Limb (tissue), 2 donors: ENCODE data around the gene UGT1A10.
"Not testable (repeated sequence)": the region's sequence is repeated elsewhere in the genome, so short reads cannot be mapped to it uniquely, and the experiment has no call there.

Experiments used
- DNase-seq, 2 donors: peaks; one replicate each; pipeline ENCODE4 v3.0.0-alpha.2; 2016; ENCODE audit errors: extremely low spot score in 2 of 2

The UGT1A10 gene

DNA sequence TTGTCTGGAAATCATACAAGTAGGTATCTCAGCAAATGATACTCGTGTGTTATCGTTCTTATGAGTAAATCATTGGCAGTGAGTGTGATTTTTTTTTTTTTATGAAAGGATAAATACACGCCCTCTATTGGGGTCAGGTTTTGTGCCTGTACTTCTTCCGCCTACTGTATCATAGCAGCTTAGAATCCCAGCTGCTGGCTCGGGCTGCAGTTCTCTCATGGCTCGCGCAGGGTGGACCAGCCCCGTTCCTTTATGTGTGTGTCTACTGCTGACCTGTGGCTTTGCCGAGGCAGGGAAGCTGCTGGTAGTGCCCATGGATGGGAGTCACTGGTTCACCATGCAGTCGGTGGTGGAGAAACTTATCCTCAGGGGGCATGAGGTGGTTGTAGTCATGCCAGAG, at the start of gene UGT1A10:
TSS of gene UGT1A10 (plus strand) at position 143 of the 400 bp plus-strand sequence. CDS start at position 218, 75 bp downstream.
- not testable (repeated sequence) for DNase-seq

DNA sequence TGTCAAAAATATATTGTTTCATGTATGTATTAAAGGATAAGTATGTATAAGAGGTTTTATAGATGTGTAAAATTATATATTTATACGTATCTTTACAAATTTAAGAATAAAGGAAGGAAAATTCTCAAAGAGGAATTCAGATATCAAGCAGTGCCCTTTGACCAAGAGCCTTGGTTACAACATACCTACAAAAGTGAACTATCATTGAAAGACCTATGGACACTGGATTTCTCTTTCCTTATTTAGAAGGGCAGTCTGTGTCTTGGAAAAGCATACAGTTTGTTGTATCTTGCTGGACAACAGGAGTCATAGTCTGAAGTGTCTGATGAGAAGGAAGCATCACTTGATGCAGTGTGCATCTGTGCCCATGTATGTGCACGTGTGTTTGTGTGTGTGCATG, 47.8 kb upstream of the UGT1A10 start:
- DNase-seq: no peak

DNA sequence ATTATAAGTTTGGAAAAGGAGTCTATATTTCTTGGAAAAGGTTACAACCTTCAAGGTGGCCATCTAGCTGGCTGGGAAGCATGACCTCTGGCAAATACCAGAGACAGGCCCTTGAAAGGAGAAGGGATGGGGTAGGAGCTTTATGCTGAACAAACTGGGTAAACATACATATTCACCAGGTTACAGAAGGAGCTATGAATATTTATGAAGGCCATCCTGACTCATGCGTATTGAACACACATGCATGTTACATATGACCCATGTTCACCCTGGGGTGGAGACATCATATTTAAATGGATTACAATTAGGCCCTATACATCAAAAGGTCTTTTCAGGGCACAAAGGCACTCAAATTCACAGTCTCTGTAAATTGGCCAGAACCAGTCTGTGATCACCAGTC, 43.5 kb upstream of the UGT1A10 start:
- DNase-seq: not testable (repeated sequence)

DNA sequence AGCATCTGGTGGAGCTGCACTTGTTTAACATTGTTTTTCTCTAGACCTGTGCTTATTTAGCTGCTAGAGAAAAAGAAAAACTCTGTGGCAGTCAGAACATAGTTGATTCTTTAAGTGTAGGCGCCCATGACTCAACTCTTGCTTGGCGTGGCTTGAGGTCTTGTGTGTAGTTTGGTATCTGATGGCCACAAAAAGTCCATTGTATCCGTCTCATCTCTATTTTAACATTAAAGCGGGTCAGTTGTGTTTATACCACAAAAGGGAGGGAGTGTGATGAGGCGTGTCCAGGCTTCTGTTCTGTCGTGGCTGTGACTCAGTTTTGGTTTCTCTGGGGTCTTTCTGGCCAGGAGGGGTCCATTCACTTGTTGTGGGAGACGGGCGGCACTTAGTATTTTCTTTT, 43.0 kb upstream of the UGT1A10 start:
- no peak for DNase-seq

DNA sequence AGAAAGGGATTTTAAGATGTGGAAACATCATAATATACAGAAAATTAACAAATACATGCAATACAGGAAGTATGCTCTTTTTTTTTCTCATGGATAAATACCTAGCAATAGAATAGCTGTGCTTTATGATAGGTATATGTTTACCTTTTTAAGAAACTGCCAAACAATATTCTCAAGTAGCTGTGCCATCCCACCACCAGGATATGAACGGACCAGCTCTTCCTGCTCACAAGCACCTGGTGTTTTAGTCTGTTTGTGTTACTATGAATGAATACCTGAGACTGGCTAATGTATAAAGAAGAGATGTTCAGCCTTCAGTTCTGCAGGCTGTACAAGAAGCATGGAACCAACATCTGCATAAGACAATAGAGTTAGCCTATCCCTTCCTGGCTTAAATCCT, 38.7 kb upstream of the UGT1A10 start:
- no peak for DNase-seq

DNA sequence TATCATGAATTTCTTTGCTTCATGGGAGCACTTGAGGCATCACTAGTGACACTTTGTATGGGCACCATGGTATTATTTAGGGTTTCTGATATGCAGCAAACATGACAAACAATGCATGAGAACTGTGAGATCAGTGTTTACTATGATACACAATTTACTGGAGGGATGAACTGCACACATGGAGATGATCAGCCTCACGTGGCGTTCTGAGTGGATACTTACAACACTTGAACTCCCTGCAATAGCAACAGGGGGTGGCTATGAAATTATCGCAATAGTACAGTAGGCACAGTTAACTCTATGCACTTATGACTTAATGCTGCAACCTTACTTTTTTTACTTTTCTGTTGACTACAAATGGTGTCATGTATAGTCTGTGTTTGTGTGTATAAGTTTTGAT, 37.3 kb upstream of the UGT1A10 start:
- DNase-seq: no peak

DNA sequence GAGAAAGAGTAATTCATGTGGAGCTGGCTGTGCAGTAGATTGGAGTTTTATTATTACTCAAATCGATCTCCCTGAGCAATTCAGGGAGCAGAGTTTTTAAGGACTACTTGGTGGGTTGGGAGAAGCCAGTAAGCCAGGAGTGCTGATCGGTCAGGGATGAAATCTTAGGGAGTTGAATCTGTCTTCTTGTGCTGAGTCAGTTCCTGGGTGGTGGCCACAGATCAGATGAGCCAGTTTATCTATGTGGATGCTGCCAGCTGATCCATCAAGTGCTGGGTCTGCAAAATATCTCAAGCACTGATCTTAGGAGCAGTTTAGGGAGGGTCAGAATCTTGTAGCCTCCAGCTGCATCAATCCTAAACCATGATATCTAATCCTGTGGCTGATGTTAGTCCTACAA, 35.9 kb upstream of the UGT1A10 start:
- no peak for DNase-seq

DNA sequence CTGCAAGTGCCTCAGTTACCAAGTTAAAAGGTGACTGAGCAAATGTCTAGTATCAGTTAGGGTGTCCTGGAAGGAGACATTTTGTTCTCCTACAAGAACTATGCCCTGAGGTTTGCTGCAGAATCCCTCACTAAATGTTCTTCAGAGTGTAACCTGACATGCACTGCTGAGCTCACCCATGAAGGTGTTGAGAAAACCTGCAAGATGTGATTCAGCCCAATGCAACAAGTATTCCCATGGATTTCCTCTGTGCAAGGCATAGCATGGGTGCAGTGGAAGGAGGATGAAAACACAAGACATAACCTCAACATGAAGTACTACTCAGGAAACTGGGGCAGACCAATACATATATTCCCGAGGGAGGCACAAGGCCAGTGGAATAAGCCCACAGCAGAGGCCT, 34.2 kb upstream of the UGT1A10 start:
- DNase-seq: no peak

DNA sequence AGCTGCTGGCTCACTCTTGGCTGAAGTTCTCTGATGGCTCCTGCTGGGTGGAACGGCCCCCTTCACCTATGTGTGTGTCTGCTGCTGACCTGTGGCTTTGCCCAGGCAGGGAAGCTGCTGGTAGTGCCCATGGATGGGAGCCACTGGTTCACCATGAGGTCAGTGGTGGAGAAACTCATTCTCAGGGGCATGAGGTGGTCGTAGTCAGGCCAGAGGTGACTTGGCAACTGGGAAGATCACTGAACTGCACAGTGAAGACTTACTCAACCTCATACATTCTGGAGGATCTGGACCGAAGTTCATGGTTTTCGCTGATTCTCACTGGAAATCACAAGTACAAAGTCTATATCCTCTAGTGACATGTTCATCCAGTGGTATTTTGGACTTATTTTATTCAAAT, 32.7 kb upstream of the UGT1A10 start:
- DNase-seq: no peak

DNA sequence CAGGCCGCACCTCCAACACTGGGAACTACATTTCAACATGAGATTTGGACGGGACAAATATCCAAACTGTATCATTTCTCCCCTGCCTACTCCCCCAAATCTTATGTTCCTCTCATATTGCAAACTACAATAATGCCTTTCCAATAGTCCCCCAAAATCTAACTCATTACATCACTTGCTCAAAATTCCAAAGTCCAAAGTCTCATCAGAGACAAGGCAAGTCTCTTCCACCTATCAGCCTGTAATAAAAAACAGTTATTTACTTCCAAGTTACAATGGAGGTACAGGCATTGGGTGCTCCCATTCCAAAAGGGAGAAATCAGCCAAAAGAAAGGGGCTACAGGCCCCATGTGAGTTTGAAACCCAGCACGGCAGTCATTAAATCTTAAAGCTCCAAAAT, 31.4 kb upstream of the UGT1A10 start:
- no peak for DNase-seq

DNA sequence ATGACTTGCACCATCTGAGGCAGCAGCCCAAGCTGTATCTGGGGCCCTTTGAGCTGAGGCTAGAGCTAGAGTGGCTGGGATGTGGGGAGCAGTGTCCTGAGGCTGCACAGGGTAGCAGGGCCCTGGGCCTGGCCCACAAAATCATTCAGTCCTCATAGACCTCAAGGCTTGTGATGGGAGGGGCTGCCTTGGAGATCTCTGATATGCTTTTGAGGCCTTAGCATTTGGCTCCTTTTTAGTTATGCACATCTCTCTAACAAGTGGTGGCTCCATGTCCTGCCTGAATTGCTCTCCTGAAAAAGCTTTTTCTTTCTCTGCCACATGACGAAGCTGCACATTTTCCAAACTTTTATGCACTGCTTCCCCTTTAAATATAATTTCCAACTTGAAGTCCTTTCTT, 30.6 kb upstream of the UGT1A10 start:
- DNase-seq: no peak

DNA sequence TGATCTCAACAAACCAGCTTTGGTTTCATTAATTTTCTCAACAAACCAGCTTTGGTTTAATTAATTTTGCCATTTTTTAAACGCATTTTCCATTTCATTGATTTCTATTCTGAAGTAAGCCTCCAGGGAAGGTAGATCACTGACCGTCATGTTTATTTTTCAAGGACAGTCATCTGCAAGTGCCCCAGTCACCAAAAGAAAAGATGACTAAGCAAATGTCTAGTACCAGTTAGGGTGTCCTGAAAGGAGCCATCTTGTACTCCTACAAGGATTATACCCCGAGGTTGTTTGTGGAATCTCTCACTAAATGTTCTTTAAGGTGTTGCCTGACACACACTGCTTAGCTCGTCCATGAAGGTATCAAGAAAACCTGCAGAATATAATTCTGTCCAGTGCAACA, 25.0 kb upstream of the UGT1A10 start:
- no peak for DNase-seq

DNA sequence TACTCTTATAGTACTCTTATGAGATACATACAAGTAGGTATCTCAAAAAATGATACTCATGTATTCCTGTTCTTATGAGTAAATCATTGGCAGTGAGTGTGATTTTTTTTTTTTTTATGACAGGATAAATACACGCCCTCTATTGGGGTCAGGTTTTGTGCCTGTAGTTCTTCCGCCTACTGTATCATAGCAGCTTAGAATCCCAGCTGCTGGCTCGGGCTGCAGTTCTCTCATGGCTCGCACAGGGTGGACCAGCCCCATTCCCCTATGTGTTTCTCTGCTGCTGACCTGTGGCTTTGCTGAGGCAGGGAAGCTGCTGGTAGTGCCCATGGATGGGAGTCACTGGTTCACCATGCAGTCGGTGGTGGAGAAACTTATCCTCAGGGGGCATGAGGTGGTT, 18.8 kb upstream of the UGT1A10 start, which contains the start of gene UGT1A8:
TSS of gene UGT1A8 (plus strand) at position 158 of the 400 bp plus-strand sequence. CDS start at position 233, 75 bp downstream.
- DNase-seq: not testable (repeated sequence)

DNA sequence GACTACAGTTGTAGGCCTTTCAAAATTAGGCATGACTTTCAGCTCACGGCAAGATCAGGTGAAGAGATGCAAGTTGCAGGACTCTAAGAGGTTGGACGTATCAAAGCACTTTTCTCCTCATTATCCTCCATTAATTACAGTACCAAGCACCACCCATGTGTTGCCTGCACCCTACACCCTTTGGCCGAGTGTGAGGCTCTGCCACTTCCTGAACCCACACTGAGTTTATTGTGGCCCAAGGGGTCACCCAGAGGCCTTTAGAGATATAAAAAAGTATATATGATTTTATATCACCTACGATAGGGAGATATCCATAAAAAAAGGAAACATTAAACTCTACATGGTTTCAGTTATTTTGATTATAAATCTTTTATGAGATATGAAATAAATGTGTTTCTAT, 16.0 kb upstream of the UGT1A10 start:
- no peak for DNase-seq

DNA sequence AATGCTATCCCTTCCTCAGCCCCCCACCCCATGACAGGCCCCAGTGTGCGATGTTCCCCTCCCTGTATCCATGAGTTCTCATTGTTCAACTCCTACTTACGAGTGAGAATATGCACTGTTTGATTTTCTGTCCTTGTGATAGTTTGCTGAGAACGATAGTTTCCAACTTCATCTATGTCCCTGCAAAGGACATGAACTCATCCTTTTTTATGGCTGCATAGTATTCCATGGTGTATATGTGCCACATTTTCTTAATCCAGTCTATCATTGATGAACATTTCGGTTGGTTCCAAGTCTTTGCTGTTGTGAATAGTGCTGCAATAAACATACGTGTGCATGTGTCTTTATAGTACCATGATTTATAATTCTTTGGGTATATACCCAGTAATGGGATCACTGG, 14.4 kb upstream of the UGT1A10 start:
- DNase-seq: not testable (repeated sequence)

DNA sequence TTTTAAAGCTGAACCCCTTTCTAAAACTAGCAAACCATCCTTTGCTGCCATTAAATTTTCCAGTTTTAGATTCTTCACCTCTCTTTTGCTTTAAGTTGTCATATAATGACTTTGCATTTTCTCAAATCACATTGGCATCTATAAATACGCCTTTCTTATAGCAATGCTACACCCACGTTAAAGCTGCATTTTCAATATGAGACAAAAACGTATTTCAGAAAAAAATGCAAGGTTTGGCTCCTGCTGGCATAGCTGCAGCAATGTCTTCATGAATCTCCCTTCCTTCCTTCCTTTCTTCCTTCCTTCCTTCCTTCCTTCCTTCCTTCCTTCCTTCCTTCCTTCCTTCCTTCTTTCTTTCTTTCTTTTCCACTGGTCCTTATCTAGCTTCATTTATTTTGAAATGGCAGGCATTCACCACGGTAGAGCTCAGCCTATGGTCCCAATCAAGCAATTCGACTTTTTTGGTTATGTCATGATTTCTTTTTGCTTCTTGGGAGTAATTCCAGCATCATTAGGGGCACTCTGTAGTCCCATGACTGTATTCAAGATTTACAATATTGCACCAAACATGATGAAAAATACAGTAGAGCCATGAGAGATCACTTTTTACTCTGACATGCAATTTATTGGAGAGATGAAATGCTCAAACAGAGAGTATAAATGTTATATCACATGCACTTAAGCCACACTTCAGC, 8.8 kb upstream of the UGT1A10 start:
- DNase-seq: no peak

DNA sequence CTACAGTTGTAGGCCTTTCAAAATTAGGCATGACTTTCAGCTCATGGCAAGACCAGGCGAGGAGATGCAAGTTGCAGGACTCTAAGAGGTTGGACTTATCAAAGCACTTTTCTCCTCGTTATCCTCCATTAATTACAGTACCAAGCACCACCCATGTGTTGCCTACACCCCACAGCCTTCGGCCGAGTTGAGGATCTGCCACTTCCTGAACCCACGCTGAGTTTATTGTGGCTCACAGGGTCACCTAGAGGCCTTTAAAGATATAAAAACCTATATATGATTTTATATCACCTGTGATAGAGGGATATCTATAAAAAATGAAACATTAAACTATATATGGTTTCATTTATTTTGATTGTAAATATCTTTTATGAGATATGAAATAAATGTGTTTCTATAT, 2.6 kb downstream of the UGT1A10 start:
- no peak for DNase-seq

DNA sequence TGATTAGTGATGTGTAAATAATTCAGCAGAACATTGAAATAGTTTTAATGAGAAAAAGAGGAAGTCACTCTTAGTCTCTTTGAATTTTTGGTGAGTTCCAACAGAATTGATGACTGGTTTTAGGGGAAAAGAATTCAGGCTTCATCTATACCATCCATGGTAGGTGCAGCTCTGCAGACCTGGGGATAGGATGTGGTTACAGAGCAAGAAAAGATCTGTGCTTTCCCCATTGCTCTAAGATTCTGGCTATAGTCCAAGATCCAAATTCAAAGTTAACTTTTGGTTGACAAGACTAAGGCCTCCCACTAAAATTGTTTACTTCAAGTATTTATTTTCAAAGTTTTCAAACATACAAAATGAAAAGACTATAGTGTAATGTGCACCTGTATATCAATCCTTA, 3.6 kb downstream of the UGT1A10 start:
- no peak for DNase-seq

DNA sequence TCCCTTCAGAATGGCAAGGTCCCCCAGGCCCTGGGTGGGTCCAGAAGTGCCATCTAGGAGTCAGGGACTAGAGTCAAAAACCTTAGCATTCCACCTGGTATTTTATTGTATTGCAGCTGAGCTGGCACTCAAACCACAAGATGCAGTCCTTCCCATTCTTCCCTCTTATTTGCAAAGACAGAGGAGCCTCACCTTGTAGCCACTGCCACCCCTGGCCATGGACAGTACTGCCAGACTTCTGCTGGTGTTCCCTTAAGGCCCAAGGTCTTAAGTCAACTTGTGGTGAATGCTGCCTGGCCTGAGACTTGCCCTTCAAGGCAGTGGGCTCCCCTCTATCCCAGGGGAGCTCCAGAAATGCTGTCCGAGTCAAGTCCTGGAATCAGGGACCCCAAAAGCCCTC, 6.9 kb downstream of the UGT1A10 start:
- DNase-seq: no peak

DNA sequence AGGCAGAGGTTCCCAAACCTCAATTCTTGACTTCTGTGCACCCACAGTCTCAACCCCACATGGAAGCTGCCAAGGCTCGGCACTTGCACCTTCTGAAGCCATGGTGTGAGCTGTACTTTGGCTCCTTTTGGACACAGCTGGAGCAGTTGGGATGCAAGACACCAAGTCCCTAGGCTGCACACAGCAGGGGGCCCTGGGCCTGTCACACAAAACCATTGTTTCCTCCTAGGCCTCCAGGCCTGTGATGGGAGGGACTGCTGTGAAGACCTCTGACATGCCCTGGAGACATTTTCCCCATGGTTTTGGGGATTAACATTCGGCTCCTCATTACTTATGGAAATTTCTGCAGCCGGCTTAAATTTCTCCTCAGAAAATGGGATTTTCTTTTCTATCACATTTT, 9.8 kb downstream of the UGT1A10 start:
- not testable (repeated sequence) for DNase-seq

DNA sequence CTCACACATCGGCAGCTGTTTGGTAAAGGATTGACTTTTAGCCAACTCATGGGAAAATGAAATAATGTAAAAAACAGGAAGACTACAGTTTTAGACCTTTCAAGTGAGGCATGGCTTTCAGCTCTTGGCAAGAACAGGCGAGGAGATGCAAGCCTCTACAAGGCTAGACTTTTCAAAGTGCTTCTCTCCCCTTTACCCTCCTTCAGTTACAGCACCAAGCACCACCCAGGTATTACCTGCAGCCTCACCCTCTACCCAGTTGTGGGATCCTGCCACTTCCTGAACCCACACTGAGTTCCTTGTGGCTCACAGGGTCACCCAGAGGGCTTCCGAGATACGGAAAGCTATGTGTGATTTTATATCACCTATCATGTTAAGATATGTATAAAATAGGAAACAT, 14.7 kb downstream of the UGT1A10 start:
- no peak for DNase-seq

DNA sequence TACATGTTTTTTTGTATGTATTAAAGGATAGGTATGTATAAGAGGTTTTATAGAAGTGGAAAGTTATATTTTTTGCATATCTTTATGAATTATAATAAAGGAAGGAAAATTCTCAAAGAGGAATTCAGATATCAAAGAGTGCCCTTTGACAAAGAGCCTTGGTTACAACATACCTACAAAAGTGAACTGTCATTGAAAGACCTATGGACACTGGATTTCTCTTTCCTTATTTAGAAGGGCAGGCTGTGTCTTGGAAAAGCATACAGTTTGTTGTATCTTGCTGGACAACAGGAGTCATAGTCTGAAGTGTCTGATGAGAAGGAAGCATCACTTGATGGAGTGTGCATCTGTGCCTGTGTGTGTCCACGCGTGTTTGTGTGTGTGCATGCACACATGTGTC, 15.2 kb downstream of the UGT1A10 start:
- DNase-seq: no peak

DNA sequence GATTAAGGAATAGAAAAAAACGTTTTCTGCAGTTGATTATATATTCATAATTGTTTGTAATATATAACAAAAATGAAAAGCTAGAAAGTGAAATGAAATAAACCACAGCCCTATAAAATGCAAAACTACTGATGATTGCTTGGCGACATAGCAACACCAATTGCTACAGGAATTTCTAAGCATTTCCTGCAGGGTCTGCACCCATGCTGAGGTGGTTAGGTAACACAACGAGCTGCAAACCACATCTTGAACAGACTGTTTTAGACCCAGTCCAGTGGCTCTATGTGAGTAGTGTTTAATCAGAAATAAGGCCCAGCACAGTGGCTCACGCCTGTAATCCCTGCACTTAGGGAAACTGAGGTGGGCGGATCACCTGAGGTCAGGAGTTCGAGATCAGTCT, 18.3 kb downstream of the UGT1A10 start:
- no peak for DNase-seq

DNA sequence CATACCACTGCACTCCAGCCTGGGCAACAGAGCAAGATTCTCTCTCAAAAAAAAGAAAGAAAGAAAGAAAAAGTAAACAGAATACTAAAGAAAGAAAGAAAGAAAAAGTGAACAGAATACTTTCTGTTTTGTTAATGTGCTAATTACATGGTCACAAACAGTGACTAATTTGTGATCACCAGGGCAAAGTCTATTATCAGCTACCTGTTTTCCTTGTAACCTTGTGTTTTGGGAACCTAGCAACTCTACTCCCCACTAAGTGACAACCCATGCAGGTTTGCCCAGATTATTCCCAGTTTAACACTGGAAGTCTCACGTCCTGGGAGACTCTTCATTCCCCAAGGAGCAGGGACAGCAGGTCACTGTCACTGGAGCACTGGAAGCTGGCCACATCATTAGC, 18.8 kb downstream of the UGT1A10 start:
- DNase-seq: no peak
